ENCODE measurements around the gene RAD51AP1.

DNA sequence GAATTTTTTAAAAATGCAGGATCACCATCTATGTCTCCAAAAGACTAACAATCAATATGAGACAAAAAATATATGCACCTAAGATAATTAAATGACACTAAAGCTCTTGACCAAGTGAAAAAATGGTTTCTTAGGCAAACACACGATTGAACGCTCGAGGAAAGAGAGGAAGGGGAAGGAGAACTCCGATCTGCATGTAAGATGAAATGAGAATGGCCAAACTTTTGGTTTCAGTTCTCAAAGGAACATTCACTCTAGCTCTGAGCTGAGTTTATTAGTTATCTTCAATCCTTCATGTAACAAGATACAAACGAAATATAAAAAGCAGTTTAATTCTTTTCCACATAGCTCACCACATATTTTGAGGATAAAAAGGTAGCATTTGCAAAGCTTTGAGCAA lies 26.1 kb downstream of the RAD51AP1 start:
- TF ChIP-seq, protein P1, sequence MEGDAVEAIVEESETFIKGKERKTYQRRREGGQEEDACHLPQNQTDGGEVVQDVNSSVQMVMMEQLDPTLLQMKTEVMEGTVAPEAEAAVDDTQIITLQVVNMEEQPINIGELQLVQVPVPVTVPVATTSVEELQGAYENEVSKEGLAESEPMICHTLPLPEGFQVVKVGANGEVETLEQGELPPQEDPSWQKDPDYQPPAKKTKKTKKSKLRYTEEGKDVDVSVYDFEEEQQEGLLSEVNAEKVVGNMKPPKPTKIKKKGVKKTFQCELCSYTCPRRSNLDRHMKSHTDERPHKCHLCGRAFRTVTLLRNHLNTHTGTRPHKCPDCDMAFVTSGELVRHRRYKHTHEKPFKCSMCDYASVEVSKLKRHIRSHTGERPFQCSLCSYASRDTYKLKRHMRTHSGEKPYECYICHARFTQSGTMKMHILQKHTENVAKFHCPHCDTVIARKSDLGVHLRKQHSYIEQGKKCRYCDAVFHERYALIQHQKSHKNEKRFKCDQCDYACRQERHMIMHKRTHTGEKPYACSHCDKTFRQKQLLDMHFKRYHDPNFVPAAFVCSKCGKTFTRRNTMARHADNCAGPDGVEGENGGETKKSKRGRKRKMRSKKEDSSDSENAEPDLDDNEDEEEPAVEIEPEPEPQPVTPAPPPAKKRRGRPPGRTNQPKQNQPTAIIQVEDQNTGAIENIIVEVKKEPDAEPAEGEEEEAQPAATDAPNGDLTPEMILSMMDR (IDR thresholded peaks at IDR 0.05; ENCODE audit: control extremely low read depth in 1 of 3, insufficient read depth in 1 of 3, low read depth in 1 of 3, low read length in 3 of 3): no peak
- no peak for TF ChIP-seq PHF8 (conservative IDR thresholded peaks at IDR 0.05; ENCODE audit: low read depth, low read length)
- TF ChIP-seq GTF2F1 (IDR thresholded peaks at IDR 0.05; ENCODE audit: borderline replicate concordance, low read depth, low read length): no peak
- no peak for TF ChIP-seq POLR2A (IDR thresholded peaks at IDR 0.05; ENCODE audit: control extremely low read depth in 1 of 2, low read depth in 2 of 2, low read length in 2 of 2)
